HEK293T (cell line): Measurements from ENCODE around the gene KCNK3.

Experiments used
- CTCF ChIA-PET: fragments of 350-600 bp; formaldehyde crosslinking; extraction: SDS; loops from one replicate; lab custom pipeline; 2021; ENCODE audit warnings: antibody characterized with exemption, inconsistent platforms; lab: Yijun Ruan, JAX
- POLR2A ChIA-PET: fragments of 350-600 bp; formaldehyde crosslinking; extraction: SDS; loops from one replicate; lab custom pipeline; 2020; ENCODE audit warnings: antibody characterized with exemption, inconsistent platforms; lab: Yijun Ruan, JAX
- DNase-seq: peaks from one replicate; pipeline ENCODE4 v3.0.0; 2012; ENCODE audit warnings: mixed read lengths; ENCODE audit errors: extremely low spot score
- ARNT ChIP-seq: fragments of 450-650 bp; IDR thresholded peaks from 2 replicates; pipeline ENCODE4 v1.6.1; 2017; ENCODE audit warnings: mild to moderate bottlenecking
- BHLHE40 ChIP-seq: fragments of 450-650 bp; IDR thresholded peaks from 2 replicates; pipeline ENCODE4 v1.6.1; 2016; ENCODE audit warnings: mild to moderate bottlenecking, moderate library complexity, borderline replicate concordance
- CTBP1 ChIP-seq: fragments of 450-650 bp; IDR thresholded peaks from 2 replicates; pipeline ENCODE4 v1.6.1; 2016; ENCODE audit warnings: borderline replicate concordance
- ELF4 ChIP-seq: fragments of 450-650 bp; IDR thresholded peaks from 2 replicates; pipeline ENCODE4 v1.6.1; 2017; ENCODE audit warnings: antibody characterized with exemption
- FOXA1 ChIP-seq: fragments of 450-650 bp; IDR thresholded peaks from 2 replicates; pipeline ENCODE4 v1.6.1; 2016; ENCODE audit warnings: mild to moderate bottlenecking
- FOXK2 ChIP-seq: fragments of 450-650 bp; IDR thresholded peaks from 2 replicates; pipeline ENCODE4 v1.6.1; 2016; ENCODE audit warnings: mild to moderate bottlenecking
- FOXM1 ChIP-seq: fragments of 450-650 bp; IDR thresholded peaks from 2 replicates; pipeline ENCODE4 v1.6.1; 2017; ENCODE audit warnings: mild to moderate bottlenecking, borderline replicate concordance
- HDGF ChIP-seq: fragments of 450-650 bp; IDR thresholded peaks from 2 replicates; pipeline ENCODE4 v1.6.1; 2017; ENCODE audit warnings: antibody characterized with exemption, borderline replicate concordance
- L3MBTL2 ChIP-seq: fragments of 450-650 bp; conservative IDR thresholded peaks from 2 replicates; pipeline ENCODE4 v1.6.1; 2016; ENCODE audit warnings: mild to moderate bottlenecking
- LEF1 ChIP-seq: fragments of 450-650 bp; IDR thresholded peaks from 2 replicates; pipeline ENCODE4 v1.6.1; 2017; ENCODE audit warnings: mild to moderate bottlenecking, borderline replicate concordance
- NFRKB ChIP-seq: fragments of 450-650 bp; IDR thresholded peaks from 2 replicates; pipeline ENCODE4 v1.6.1; 2016; ENCODE audit warnings: mild to moderate bottlenecking, moderate library complexity
- SP1 ChIP-seq: fragments of 450-650 bp; IDR thresholded peaks from 2 replicates; pipeline ENCODE4 v1.6.1; 2017
- SUZ12 ChIP-seq: fragments of 450-650 bp; IDR thresholded peaks from 2 replicates; pipeline ENCODE4 v1.6.1; 2016; ENCODE audit warnings: mild to moderate bottlenecking
- TARDBP ChIP-seq: fragments of 450-650 bp; IDR thresholded peaks from 2 replicates; pipeline ENCODE4 v1.6.1; 2016
- ZNF384 ChIP-seq: fragments of 450-650 bp; IDR thresholded peaks from 2 replicates; pipeline ENCODE4 v1.6.1; 2016
- TF ChIP-seq, protein P1 (sequence below): fragments of 450-650 bp; IDR thresholded peaks from 2 replicates; pipeline ENCODE4 v1.6.1; 2016

KCNK3 gene

DNA sequence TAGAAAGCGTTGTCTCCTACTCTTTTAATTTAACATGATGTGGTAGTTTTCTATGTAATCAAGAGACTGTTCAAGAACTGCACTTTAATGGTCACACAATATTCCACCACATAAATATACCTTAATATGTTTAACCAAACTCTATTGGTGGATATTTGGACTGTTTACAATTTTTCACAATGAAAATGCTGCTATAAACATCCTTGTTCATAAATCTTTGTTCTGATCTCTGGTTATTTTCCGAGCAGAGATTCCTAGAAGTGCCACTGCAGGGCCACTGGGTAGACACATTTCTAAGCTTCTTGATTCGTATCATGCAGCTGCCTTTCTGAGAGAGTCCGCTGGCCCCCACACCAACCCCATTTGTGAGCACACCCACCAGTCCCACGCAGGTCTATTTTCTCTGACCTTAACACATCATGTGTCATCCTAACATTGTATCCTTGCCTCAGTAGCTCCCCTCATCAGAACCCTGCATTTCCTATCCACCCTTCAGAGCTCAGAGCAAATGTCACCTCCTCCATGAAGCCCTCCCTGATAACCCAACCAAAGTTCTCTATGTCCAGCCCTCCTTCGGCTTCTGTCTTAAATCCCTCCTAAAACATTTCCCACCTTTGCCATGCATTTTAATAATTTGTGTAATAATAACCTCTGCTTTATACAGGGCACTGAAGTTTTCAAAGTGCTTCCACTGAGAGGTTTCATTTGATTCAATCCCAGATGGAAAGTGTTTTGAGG is 26.6 kb downstream of the KCNK3 start:
- DNase-seq = no peak
- ChIA-PET POLR2A (no interaction called here), CTCF (interaction anchor here (0.6 kb wide), 1 partner anchor 64 kb away, joined by 5 read pairs; no protein-coding TSS in a partner anchor)
- TF ChIP-seq SUZ12 = no peak
- TF ChIP-seq ELF4 = no peak
- no peak for TF ChIP-seq CTBP1
- TF ChIP-seq, protein P1, sequence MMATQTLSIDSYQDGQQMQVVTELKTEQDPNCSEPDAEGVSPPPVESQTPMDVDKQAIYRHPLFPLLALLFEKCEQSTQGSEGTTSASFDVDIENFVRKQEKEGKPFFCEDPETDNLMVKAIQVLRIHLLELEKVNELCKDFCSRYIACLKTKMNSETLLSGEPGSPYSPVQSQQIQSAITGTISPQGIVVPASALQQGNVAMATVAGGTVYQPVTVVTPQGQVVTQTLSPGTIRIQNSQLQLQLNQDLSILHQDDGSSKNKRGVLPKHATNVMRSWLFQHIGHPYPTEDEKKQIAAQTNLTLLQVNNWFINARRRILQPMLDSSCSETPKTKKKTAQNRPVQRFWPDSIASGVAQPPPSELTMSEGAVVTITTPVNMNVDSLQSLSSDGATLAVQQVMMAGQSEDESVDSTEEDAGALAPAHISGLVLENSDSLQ = no peak
- TF ChIP-seq SP1 = no peak
- no peak for TF ChIP-seq FOXM1
- no peak for TF ChIP-seq ZNF384
- TF ChIP-seq FOXA1 = no peak
- TF ChIP-seq L3MBTL2 = no peak
- no peak for TF ChIP-seq HDGF
- TF ChIP-seq ARNT = no peak
- TF ChIP-seq TARDBP = no peak
- no peak for TF ChIP-seq LEF1
- no peak for TF ChIP-seq NFRKB
- no peak for TF ChIP-seq BHLHE40
- TF ChIP-seq FOXK2 = no peak

DNA sequence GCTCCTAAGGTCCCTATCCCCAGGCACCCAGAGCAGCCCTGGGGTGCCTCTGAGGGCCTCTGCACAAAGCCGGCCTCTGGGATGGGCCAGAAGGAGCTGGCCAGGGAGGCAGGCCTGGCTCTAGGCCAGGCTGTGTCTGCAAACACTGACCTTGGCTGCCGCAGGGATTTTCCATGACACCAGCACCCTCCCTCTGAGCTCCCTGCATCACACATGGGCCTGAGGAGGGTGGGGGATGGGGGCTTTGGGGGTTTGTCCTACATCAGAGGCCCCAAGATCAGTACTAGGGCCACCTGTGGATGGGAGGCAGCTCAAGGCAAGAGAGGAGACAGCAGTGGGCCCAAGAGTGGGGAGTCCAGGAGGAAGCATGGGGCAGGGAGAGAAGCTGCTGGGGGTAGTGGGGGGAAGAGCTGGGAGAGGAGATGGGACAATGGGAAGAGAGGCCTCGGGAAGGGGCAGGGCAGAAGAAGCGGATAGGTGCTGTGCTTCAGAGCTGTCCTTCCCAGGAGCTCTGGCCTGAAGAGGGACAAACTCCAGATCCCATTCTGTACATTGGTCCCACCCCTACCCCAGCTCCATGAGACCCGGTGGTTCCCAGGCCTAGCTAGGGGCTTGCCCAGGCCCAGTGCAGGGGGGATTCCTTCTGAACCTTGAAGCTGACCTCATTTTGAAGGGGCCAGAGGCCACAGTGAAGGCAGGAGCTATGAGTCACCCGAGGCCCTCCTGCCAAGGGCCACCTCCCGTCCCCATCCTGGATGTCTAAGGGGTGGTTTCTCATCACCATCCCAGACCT is 28.0 kb downstream of the KCNK3 start:
- ChIA-PET CTCF (interaction anchor here (0.6 kb wide), 1 partner anchor 79 kb away, joined by 3 read pairs; no protein-coding TSS in a partner anchor), POLR2A (interaction anchor here (0.9 kb wide), 1 partner anchor 39 kb away, joined by 3 read pairs; no protein-coding TSS in a partner anchor)
- TF ChIP-seq L3MBTL2 (no peak), TARDBP (no peak), FOXK2 (no peak), BHLHE40 (no peak), LEF1 (no peak), CTBP1 (no peak), NFRKB (no peak), HDGF (no peak)
- DNase-seq = no peak

DNA sequence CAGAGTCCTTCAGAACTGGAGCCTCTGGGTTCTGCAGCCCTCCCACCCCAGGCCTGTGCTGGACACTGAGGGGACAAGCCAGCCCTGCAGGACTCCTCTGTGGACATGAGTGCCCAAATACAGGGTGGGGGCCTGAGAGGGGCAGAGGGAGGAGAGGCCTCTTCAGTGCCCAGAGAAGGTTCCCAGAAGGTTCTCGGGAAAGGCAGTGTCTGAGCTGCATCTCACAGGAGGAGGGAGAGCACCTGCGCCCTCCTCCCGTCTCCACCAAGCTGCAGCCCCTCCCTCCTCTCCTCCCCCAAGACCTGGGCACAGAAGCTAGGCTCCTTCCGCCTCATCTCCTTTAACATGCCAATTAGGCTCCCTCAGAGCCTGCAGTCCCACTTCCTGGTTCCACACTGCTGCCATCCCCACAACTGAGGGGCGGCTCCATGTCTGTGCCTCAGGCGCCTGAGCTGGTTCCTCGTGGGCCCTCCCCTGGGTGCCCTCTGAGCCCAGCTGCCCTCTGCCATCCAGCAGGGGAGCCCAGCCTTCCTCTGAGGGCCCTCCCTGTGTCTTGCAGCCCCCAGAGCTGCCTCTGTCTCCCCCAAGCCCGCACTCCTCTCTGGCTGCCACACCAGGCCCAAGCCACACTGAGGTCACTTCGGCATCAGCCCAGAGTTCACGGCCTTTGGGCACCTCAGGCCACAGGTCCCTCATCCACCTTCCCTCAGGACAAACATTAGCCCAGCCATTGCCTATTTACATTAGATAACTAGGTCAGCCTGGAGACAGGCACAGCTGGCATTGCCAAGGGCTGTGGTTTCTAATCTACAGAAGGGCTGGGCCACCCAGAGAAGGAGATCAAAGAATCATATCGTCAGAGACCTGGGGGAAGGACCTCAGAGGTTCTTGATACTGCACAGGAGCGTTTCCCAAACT is 28.9 kb downstream of the KCNK3 start:
- DNase-seq = no peak
- TF ChIP-seq, protein P1 = no peak
- no peak for TF ChIP-seq CTBP1
- ChIA-PET POLR2A (no interaction called here), CTCF (no interaction called here)

DNA sequence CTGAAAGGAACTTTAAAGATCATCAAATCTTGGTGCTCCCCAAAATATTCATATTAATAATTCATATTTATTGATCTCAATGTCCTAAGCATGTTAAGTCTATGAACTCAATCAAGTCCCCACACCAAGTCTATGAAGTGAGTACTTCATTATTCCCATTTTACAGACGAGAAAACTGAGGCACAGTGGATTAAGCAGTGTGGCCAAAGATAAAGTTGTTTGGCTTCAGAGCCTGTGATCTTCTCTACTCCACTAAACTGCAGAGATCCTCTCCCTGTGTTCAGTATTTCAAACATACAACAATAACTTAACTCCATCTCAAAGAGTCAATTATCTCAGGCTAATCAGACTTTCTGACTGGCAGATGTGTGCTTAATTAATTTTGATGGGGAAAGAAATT is 29.8 kb downstream of the KCNK3 start:
- no peak for DNase-seq
- ChIA-PET POLR2A (no interaction called here), CTCF (no interaction called here)
- TF ChIP-seq FOXM1 (no peak), TARDBP (no peak), SP1 (no peak), FOXA1 (no peak), BHLHE40 (no peak), L3MBTL2 (no peak), LEF1 (no peak), CTBP1 (no peak), ELF4 (no peak), ZNF384 (no peak)

DNA sequence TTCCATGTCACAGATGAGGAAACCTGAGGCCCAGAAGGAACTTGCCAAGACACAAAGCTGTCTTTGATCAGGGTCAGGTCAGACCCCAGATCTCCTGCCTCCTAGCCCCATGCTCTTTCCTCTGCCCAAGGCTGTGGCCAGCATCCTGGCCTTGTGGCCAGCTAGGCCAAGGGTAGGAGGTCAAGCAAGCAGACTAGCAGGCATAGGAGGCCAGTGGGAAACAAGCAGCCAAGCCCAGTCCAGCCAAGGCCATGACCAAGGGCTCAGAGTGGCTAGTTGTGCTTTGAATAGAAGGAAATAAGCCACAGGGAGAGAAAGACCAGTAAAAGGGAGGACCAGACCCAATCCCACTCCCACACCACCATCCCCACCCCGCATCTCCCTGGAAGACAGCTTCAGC is 30.4 kb downstream of the KCNK3 start:
- TF ChIP-seq ZNF384 = no peak
- no peak for DNase-seq
- POLR2A ChIA-PET = no interaction called here
- CTCF ChIA-PET = no interaction called here

DNA sequence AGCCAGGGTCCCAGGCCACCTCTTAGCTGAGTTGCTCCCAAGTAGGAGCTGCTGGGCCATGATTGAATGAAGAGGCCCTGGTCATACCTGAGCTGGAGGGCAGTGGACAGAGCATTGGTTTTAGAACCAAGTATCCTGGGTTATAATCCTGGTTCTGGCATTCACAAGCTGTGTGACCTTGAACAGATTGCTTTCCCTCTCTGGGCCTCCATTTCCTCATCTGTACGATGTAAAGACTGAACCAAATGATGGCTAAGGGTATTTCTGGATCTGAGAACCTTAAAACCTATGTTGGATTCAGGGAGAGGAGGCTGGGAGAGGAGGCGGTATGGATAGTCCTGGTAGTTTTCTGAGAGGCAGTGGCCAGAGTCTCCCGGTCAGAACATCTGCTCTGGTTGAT is 31.0 kb downstream of the KCNK3 start:
- CTCF ChIA-PET = no interaction called here
- DNase-seq = no peak
- POLR2A ChIA-PET = no interaction called here
- TF ChIP-seq LEF1 (no peak), ZNF384 (no peak), FOXM1 (no peak), SUZ12 (no peak), ARNT (no peak), FOXK2 (no peak), TARDBP (no peak), FOXA1 (no peak), BHLHE40 (no peak), NFRKB (no peak), ELF4 (no peak), CTBP1 (no peak), SP1 (no peak), L3MBTL2 (no peak), HDGF (no peak)
- TF ChIP-seq, protein P1 = no peak
